GM21367 (cell line): ENCODE measurements around the gene NRG2.

Experiments
- ATAC-seq: cut with Tn5 transposase; IDR thresholded peaks from one replicate; pipeline ENCODE4 v1.9.1; 2021; ENCODE audit not compliant: unreplicated experiment

NRG2 gene

DNA sequence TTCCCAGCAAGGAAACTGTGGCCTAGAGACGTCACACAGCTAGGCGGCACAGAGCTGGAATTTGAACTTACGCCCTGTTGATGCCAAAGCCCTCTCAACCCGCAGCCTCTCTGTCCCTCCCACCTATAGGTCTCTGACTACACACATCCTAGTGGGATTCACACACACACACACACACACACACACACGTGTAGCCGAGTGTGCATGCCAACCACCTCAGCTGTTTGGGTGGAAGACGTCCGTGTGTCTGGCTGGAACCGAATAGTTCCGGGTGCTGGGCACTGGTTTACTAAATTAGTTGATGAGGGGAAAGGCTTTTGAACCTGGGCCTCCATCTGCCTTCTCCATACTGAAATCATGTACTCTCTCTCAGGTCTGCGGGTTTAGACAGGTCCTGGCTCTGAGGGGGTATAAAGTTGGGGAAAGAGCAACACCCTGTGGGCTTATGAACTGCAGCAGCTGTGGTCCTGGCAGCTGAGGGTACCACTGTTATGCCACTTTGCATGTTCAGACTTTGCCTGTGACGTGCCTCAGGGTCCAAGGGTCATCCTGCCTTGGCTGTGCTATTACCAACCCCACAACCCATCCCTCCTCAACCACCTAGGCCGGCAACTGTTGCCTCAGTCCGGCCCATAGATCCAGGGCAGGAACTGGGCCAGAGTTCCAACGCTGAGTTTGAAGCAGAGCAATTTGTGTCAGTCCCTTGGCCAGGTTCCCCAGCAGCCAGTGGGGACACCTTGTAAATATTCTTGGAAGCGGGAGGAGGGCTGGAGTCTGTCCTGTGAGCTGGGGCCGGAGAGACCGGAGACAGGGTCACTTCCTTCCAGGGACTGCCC lies 197.0 kb downstream of the NRG2 start:
- no peak for ATAC-seq

DNA sequence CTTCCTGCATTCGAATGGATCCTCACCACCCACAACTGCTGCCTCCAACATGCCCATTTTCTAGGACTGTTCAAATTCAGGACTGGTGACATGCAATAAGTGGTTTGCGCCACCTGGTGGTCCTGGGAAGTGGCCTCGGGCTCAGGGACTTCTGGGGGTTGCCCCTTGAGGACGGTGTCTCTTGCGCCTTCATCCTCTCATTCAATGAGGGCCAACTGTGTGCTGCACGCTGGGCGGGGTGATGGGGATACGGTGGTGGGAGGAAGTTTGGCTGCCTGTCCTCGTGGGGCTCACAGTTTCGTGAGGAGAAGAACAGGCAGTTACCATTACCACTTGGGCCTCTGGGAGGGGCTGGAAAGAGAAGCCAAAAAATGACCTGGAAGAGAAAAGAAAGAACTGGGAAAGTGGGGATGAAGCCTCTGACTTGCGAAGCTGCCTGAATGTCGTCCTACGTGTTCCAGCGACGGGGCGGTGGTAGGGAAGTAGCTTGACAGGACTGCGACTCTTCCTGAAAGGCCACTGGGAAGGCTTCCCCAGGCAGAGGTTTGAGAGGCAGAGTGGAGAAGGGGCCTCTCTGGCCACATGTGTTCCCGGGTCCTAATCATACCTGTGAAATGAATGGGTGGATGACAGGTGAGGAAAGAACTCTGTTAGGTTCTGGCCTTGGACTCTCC lies 198.5 kb downstream of the NRG2 start:
- peak; percentile 41 for ATAC-seq

DNA sequence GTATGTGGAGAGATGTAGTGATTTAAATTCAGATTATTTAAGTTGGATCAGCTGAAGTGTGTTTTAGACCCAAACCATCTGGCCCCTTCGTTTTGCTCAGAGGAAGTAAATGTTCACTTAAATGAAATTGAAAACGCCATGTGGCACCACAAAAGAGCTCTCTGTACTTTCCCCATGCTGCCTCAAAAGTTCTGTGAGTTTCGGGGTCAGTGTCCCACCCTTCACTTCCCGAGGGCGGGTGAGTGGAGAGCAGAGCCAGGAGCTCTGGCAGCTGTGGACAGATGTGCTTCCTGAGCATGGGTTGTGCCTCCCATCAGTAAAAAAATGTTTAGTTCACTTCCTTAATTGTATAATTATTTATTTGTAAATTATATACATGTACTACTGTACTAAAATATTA lies 199.1 kb downstream of the NRG2 start:
- ATAC-seq: no peak

DNA sequence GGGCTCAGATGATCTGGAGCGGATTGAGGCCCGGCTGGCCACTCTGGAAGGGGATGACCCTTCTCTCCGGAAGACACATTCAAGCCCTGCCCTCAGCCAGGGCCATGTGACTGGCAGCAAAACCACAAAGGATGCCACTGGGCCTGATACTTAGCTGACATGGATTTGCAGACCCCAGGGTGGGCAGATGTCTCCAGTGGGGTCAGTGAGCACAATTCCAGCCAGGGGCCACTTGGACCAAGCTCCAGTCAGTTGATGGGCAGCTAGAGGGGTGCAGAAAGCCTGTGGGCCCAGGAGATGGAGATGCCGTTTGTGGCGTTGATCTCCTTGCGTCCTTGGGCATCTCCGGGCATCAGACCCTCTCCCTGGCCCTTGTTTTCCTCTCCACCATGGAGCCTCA lies 200.8 kb downstream of the NRG2 start:
- ATAC-seq: no peak

DNA sequence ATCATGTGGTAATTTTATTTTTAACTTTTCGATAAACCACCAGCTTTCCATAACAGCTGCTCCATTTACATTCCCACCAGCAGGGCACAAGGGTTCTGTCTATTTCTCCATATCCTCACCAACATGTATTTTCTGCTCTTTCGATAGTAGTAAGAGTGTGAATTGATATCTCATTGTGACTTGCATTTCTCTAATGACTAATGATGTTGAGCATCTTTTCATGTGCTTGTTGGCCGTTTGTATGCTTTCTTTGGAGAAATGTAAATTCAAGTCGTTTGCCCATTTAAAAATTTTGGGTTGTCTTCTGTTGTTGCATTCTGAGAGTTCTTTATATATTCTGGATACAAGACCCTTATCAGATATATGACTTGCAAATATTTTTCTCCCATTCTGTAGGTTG lies 201.6 kb downstream of the NRG2 start:
- no peak for ATAC-seq

DNA sequence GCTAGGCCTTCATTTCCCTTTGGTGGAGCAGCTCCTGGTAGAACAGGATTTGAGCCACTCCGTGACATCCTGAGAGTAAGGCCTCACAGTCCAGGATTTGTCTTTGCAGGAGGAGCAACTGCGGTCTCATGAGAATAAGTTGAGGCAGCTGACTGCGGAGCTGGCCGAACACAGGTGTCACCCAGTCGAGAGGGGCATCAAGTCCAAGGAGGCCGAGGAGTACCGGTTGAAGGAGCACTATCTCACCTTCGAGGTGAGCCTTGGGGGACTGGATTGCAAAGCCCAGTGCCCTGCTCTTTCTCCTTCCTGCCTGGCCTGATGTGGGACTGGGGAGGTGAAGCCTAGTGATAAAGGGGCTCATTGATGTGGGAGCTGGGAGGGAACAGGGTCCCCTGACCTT lies 203.2 kb downstream of the NRG2 start:
- no peak for ATAC-seq

DNA sequence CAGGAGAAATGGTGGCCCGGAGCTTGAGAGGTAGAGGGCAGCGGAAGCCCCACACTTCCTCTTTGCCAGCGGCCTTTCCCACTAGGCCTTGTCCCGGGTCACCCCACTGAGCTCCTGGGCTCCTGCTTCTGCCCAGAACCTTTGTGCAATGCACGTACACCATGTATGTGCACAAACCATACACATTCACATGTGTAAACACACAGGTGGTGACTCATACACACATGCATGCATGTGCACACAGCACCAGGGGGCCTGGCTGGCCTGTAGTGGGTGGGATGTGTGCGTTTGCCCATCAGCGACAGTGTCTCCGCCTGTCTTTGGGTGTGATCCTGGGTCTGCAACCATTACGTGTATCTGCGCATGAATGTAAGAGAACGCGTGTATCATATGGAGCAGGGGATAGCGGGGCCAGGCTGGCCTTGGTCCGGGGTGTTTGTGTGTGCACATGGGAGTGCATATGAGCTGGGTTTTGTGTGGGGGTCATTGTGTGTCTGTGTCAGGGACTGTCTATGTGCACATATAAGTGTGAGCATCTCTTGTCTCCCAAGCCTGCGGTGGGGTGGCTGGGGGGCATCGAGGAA lies 203.8 kb downstream of the NRG2 start:
- ATAC-seq: no peak

DNA sequence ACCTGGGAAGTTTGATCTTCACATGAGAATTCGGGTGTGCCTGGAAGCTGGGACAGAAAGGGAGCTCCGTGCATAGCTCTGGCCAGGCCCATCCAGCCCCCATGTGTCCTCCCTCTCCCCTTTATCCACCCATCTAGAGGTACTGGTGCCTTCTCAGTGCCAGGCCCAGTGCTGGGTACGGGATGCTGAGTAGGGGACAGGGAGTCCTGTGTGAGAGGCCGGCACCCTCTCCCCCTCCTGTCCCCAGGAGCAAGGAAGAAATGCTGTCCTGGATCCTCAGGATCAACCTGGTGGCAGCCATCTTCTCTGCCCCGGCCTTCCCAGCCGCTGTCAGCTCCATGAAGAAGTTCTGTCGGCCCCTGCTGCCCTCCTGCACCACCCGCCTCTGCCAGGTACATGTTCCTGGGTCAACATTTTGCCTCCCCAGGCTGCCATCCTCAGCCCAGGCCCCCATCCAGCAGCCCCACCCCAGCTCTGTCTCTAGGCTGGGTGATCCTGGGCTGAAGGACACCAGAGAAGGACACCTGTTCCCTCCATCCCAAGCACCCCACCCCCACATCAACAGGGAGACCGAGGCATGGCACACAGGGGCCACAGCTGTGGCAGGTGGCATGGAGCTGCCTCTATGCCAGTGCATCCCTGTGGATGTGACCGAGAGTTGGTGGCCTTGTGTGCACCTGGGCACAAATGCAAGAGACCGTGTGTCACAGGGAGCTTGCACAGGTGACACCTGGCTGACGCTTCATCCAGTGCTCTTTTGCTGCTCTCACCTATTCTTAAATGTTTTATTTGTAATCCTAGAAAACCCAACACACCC lies 204.5 kb downstream of the NRG2 start:
- ATAC-seq: no peak

DNA sequence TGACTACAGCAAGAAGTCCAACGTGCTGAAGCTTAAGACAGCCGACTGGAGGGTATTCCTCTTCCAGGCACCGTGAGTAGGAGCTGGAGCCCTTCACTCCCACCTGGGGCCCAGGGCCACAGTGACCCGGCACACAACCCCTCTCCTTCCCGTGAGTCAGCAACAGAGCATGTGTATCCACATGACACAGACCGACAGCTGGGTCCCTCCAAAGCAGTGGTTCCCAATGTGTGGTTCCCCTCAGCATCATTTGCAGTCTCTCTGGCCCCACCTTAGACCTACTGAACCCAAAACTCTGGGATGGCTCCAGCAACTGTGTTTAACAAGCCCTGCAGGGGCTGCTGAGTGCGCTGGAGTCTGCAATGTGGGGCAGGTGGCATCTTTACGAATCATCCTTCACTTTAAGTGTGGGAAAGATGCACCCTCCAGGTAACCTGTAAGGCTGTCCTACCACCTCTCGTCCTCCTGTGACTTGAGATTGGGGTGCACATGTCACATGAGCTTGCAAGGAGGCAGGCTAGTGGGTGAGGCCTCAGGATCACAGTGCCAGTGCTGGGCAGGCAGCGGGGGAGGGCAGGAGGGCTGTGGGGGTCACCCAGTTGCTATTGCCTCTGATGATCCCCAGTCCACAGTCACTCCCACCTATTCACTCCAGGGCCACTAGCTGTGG lies 205.3 kb downstream of the NRG2 start:
- no peak for ATAC-seq

DNA sequence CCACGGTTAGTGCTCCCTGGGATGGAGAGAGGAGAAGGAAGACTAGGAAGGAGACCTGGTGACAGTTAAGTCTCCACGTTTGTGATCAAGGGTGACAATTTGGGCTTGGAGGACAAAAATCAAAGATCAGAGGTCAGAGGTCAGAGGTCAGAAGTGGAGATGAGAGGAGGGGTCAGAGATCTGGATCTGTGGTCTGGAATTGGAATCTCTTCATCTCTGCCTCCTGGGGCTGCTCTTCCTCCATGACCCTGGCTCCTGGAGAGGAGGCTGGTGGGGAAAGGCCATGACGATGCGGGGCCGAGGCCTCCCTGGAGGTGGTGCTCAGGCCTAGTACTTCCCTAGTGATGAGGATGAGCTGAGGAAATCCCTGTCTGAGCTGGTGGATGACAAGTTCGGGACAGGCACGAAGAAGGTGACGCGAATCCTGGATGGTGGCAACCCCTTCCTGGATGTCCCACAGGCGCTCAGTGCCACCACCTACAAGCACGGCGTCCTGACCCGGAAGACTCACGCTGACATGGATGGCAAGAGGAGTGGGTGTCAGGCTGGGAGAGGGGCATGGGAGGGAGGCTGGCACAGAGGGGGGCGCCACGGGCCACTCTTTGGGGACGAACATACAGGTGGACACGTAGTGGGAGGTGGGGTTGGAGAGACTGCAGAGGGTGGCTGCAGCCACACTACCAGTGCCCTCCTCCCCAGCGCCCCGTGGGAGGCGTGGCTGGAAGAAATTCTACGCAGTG lies 206.5 kb downstream of the NRG2 start:
- no peak for ATAC-seq

DNA sequence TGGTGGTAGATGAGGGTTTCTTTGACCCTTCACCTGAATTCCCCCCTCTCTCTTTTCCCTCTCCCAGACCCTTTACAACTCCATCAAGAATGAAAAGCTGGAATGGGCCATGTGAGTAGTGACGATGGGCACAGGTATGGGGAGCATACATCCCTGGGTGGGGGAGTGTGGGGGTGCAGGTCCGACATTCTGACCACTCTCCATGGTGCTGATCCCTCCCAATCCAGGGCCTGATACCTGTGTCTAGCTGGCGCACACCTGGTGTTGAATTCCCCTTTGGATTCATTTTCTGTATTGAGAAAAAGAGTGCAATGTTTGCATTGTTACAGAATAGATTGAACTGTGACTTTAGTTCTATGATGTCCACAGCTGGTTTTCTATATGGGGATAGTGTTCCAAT lies 207.4 kb downstream of the NRG2 start:
- no peak for ATAC-seq

DNA sequence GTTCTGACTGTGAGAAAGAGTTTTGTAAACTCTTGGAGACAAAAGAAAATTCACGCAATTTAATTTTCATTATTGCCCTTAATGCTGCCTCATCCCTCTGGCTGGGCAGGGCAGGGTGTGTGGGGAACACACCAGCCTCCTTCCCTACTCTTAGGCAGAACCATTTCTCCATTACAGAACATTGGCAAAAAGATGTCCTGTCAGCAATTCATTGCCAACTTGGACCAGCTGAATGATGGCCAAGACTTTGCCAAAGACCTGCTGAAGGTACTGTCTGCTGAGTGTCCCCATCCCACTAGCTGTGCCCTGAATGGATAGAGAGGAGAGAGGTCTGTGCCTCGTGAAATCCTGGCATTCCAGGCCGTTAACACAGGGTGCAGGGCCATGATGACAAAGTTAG lies 209.6 kb downstream of the NRG2 start:
- no peak for ATAC-seq

DNA sequence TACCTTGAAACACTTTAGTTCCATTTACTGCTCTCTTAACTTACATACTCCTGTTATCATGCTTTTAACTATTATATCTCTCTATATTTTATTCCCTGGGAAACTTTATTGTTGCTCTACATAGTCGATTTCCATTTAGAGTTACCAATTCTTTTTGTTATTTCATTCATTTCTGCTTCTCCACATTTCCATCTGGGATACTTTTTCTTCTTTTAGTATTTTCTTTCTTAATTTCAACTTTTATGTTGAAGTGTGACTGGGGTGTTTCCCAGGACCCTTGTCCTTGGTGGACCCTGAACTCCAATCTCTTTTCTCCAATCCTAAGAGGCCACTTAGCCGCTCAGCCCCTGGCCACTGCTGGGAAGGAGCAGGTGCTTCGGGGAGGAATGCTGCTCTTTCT lies 211.5 kb downstream of the NRG2 start:
- ATAC-seq: no peak

DNA sequence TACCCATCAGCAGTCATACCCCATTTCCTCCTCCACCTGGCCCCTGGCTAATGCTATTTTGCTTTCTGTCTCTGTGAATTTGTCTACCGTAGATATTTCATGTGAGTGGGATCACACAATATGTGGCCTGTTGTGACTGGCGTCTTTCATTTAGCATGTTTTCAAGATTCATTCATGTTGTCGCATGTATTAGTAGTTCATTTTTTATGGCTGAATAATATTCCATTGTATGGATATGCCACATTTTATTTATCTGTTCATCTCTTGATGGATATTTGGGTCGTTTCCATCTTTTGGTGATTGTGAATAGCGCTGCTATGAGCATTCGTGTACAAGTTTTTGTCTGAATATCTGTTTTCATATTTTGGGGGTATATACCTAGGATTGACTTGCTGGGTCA lies 213.6 kb downstream of the NRG2 start:
- no peak for ATAC-seq

DNA sequence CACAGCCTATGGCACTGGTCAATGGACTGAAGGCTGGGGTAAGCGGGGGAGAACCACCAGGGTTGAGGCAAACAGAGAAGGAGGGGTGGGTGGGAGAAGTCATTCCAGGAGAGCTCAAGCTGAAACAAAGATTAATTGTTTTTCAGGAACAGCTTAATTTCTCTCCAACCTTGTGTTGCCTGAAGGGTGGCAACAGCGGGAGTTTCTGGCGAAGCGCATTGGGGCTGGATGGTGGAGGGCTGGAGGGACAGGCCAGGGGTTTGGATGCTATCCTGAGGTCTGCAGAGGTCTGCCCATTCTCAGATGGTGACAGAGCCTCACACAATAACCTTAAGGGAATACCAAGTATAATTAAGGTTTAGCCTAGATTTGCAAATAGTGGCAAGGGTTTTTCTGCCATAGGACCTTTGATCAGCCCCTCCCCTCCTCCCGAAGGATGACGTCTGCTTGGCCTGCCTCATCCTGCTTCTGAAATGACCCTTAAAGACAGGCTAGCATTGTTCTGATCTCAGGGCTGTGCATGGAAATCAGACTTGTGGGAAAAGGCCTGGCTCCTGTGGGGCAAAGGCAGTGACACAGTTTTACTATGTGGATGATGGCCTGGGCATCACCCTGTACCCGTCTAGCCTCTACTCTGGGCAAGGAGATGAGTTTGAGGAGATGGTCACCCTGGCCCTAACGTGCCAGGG lies 214.7 kb downstream of the NRG2 start:
- no peak for ATAC-seq

DNA sequence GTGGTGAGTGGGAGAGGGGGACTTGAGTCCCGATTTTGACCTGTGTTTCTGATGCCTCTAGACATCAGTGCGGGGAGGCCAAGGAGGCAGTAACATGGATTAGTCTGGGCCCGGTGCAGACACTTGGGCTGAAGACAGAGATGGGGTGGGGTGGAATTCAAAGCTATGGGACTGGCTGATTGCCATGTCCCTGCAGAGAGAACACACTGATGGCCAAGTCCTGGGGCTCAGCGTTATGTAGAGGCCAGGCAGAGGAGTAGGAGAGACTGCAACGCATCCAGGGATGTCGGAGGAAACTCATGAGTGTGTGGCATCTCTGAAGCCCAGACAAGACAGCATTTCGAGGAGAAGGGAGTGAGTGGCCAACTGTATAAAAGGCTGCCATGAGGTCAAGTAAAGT lies 217.4 kb downstream of the NRG2 start:
- ATAC-seq: no peak

DNA sequence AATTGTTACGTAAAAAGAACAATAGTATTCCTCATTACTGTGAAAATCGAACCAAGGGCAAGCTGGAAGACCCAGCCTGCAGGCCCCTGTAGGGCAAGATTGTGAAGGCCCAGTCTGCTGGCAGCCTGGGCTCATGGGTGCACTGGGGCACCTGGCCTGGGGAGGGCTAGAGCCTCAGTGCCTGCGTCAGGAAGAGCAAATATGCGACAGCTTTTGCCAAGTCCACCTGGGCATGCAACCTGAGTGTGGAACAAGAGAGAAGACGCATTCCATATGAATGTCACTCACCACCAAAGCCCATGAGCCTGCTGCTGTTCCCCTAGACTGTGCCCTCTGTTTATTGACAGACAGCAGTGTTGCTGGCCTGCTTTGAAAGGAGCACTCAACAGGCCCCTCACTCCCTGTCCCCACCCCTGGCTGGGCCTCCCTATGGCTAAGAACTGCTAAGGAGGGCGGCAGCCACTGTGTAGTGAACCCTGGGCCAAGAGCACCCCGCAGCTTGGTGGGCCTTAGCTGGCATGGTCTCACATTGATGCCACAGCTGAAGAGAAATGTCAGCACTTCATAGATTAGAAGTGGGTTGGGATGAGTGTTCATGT lies 219.2 kb downstream of the NRG2 start:
- ATAC-seq: no peak

DNA sequence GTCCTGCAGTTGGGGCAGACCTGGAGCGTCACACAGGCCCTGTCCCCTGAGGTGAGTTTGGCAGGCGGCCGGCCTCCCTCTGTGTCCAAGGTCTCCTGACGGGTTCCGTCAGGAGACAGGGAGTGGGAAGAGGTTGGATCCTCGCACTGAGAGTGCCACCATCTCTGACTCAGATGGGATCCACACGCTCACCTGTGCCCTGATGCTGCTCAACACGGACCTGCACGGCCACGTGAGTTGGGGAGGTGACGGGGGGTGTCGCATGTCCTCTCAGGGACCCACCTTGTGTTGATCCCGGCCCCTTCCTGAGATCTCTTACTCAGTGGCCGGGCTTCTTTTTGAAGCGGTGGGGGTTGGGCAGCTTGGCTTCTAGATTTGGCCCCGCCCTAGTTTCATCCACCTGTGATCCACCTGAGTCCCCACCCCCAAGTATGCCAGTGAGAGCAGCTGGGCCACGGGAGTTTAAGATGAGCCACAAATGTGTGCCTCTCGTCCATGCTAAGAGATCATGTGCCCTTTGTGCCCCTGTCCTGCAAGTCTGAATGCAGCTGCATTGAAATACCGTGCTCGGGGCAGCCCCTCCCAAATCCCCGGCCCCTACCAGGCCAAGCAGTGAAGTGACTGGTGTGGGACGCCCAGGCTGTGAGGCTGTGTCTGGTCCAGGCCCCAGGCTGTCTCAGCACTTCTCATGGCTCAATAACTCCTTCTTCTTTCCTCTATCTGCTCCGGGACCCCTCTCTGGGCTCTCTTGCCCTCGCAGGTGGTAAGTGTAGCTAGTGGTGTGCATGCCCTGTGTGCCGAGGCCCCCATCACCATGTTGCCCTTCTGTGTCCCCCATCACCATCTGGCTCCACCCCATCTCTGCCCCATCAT lies 220.3 kb downstream of the NRG2 start:
- no peak for ATAC-seq
